OCI-LY7 (cell line): ENCODE data around the gene TBRG4. TPM values are rescaled to one million over a fixed set of nuclear protein-coding genes. Genes with fewer than 3 reads are reported as not detected.

Source experiments
- BruUV-seq: library from RNA; stranded (reverse); fragments of 400-500 nt; replicated peaks from 2 replicates; lab custom pipeline; 2021; lab: Mats Ljungman, UMichigan
- CTCF ChIA-PET: fragments of 300-600 bp; sonication (Branson Sonifier 250); formaldehyde crosslinking; loops from one replicate; lab custom pipeline; 2022; ENCODE audit warnings: antibody characterized with exemption; ENCODE audit not compliant: unreplicated experiment; lab: Charles Lee
- POLR2A ChIA-PET: fragments of 300-600 bp; sonication (Branson Sonifier 250); formaldehyde crosslinking; loops from one replicate; lab custom pipeline; 2022; ENCODE audit warnings: antibody characterized with exemption; lab: Charles Lee
- DNase-seq: peaks from one replicate; pipeline ENCODE4 v3.0.0-alpha.2; 2015; ENCODE audit warnings: low spot score
- H2AFZ ChIP-seq: fragments of 200-600 bp; sonication (generic), shearing (Covaris generic); 2 replicates; pipeline ENCODE4 v1.6.1; 2014; ENCODE audit warnings: mild to moderate bottlenecking, antibody characterized with exemption, low read length, moderate library complexity
- H3K27ac ChIP-seq: fragments of 200-600 bp; sonication (generic); 2 replicates; pipeline ENCODE4 v1.5.1; 2014; ENCODE audit warnings: mixed run types, low read depth, mild to moderate bottlenecking, moderate library complexity, low read length, inconsistent platforms; ENCODE audit not compliant: poor library complexity, severe bottlenecking
- H3K36me3 ChIP-seq: fragments of 200-600 bp; sonication (generic); 2 replicates; pipeline ENCODE4 v1.6.1; 2014; ENCODE audit warnings: mild to moderate bottlenecking, antibody characterized with exemption, low read length, moderate library complexity, mixed read lengths; ENCODE audit not compliant: insufficient read depth
- H3K4me1 ChIP-seq: fragments of 200-600 bp; sonication (generic); 2 replicates; pipeline ENCODE4 v1.5.1; 2014; ENCODE audit warnings: mild to moderate bottlenecking, low read length; ENCODE audit not compliant: insufficient read depth, poor library complexity, severe bottlenecking
- H3K4me2 ChIP-seq: fragments of 200-600 bp; sonication (generic); 2 replicates; pipeline ENCODE4 v1.6.1; 2014; ENCODE audit warnings: mild to moderate bottlenecking, low read length
- H3K4me3 ChIP-seq: fragments of 200-600 bp; sonication (generic); 2 replicates; pipeline ENCODE4 v1.5.1; 2014; ENCODE audit warnings: mild to moderate bottlenecking, low read depth, low read length; ENCODE audit not compliant: poor library complexity, severe bottlenecking
- H3K79me2 ChIP-seq: fragments of 200-600 bp; sonication (generic); 2 replicates; pipeline ENCODE4 v1.6.1; 2016; ENCODE audit warnings: low read depth, mild to moderate bottlenecking, low read length, moderate library complexity, mixed read lengths; ENCODE audit not compliant: insufficient read depth
- H3K9me2 ChIP-seq: fragments of 200-600 bp; sonication (generic); 2 replicates; pipeline ENCODE4 v1.6.1; 2016; ENCODE audit warnings: mild to moderate bottlenecking, low read length, mixed read lengths; ENCODE audit not compliant: insufficient read depth
- H3K9me3 ChIP-seq: fragments of 200-600 bp; sonication (generic); 2 replicates; pipeline ENCODE4 v1.6.1; 2014; ENCODE audit warnings: mild to moderate bottlenecking, mixed run types, low read length, mixed read lengths
- H4K20me1 ChIP-seq: fragments of 200-600 bp; sonication (generic); 2 replicates; pipeline ENCODE4 v1.6.1; 2014; ENCODE audit warnings: mild to moderate bottlenecking, antibody characterized with exemption, low read length, moderate library complexity, mixed read lengths; ENCODE audit not compliant: insufficient read depth
- EZH2phosphoT487 ChIP-seq: fragments of 200-600 bp; sonication (generic); IDR thresholded peaks from 2 replicates; pipeline ENCODE4 v1.6.1; 2018; ENCODE audit warnings: low read depth, borderline replicate concordance, mild to moderate bottlenecking, mixed run types, antibody characterized with exemption, low read length, moderate library complexity, mixed read lengths
- intact Hi-C: fragments of 100-400 bp; cut with micrococcal nuclease; formaldehyde crosslinking; loops from one replicate; pipeline ENCODE4 v1.10.0; 2022; ENCODE audit not compliant: unreplicated experiment
- total RNA-seq, 2 experiments: library from RNA; depleted of rRNA in 1 of 2; stranded (reverse); fragments of >200 nt in 1 of 2; shearing (Covaris generic) in 1 of 2; gene quantifications; 2 replicates each; pipeline ENCODE4 v1.2.3, GENCODE V29; 2014 to 2022
- TF ChIP-seq, protein P1 (sequence below): fragments of 200-600 bp; sonication (generic); conservative IDR thresholded peaks from 2 replicates; pipeline ENCODE4 v1.5.1; 2014; ENCODE audit warnings: mild to moderate bottlenecking, antibody characterized with exemption, low read length, moderate library complexity, mixed read lengths

TBRG4 gene
- total RNA-seq, 2 experiments from 2014 or later, result 113 to 141 TPM

DNA sequence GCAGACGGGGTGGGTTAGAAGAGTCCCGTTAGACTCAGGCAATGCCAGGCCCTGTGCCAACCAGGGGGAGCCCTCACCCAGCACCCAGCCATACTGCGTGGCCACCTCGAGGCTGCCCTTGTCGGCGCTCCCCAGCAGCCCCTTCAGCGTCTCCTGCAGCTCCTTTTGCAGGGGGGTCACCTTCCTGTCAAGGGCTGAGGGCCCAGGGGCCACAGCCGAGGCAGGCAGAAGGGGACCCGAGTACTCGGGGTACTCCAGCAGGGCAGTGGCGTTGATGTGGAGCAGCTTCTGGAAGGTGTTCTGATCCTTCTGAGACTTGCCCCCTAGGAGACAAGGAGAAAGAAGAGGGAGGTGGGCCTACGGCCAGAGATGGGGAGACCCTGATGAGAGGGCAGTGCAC is 9.7 kb downstream of the TBRG4 start:
- ChIA-PET CTCF (no interaction called here), POLR2A (interaction anchor here (0.6 kb wide), 1 partner anchor 88 kb away, joined by 3 read pairs; no protein-coding TSS in a partner anchor)
- H2AFZ ChIP-seq, result no peak overlapping the region
- intact Hi-C loops, result no loop called here
- peaks cover 96% of the 10 kb centered on the region for H3K36me3 ChIP-seq
- no peak overlapping the region for H3K4me3 ChIP-seq
- BruUV-seq, result no TSS peak
- no peak for DNase-seq
- H3K27ac ChIP-seq, result no peak overlapping the region
- no peaks in the 10 kb centered on the region for H3K4me1 ChIP-seq
- no peaks in the 10 kb centered on the region for H3K9me2 ChIP-seq
- TF ChIP-seq, protein P1, sequence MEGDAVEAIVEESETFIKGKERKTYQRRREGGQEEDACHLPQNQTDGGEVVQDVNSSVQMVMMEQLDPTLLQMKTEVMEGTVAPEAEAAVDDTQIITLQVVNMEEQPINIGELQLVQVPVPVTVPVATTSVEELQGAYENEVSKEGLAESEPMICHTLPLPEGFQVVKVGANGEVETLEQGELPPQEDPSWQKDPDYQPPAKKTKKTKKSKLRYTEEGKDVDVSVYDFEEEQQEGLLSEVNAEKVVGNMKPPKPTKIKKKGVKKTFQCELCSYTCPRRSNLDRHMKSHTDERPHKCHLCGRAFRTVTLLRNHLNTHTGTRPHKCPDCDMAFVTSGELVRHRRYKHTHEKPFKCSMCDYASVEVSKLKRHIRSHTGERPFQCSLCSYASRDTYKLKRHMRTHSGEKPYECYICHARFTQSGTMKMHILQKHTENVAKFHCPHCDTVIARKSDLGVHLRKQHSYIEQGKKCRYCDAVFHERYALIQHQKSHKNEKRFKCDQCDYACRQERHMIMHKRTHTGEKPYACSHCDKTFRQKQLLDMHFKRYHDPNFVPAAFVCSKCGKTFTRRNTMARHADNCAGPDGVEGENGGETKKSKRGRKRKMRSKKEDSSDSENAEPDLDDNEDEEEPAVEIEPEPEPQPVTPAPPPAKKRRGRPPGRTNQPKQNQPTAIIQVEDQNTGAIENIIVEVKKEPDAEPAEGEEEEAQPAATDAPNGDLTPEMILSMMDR, result no peak
- TF ChIP-seq EZH2phosphoT487, result no peak
- 0 out of 2 replicates have a peak, but pooled peaks cover 7% of the 10 kb centered on the region for H4K20me1 ChIP-seq
- H3K79me2 ChIP-seq, result peaks cover 7% of the 10 kb centered on the region; the same call in 1 of the 2 replicates
- no peak overlapping the region for H3K4me2 ChIP-seq
- H3K9me3 ChIP-seq, result no peaks in the 10 kb centered on the region

DNA sequence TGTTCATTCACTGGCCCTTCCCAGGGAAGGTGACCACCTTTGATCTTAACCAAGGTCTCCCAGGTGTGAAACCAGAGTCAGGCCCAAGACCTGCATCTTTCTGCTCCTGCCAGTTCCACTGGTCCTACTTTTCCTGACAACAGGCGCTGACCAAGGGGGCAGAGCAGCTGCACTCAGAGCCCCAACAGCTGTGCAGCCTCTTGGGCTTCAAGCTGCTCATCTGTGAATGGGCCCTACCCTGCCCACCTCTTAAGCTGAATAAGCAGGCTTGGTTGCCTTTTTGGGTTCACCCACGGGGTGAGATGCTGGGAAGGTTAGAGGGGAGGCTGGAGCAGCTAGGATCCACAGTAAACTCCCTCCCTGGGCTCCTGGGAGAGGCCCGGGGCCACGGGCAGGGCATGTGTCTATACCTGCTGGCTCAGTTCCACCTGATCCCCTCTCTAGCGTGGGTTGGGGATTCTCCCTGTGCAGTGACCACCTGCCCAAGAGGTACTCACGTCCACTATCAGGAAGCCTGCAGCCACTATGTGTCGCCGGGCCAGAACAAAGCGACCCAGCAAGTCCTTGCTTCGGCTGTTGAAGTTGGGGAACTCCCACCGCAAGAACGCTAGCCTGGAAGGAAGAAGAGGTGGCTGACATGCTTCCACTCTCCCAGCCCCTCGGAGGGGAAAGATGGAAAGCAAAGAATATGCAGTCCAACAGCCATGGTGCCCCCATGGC is 10.6 kb downstream of the TBRG4 start:
- Histone ChIP-seq H3K9me3 (no peaks in the 10 kb centered on the region), H3K4me1 (no peaks in the 10 kb centered on the region), H2AFZ (no peak overlapping the region), H3K27ac (no peak overlapping the region), H3K36me3 (peaks cover 88% of the 10 kb centered on the region), H3K4me3 (no peak overlapping the region), H3K4me2 (no peak overlapping the region), H3K9me2 (no peaks in the 10 kb centered on the region), H3K79me2 (no peaks in the 10 kb centered on the region), H4K20me1 (0 out of 2 replicates have a peak, but pooled peaks cover 7% of the 10 kb centered on the region)
- DNase-seq, result no peak
- no TSS peak for BruUV-seq
- ChIA-PET POLR2A (no interaction called here), CTCF (no interaction called here)
- intact Hi-C loops, result no loop called here
- TF ChIP-seq EZH2phosphoT487, result no peak
- TF ChIP-seq, protein P1, result no peak
